Erythroblast (primary cell): Measurements from ENCODE around the gene GINS3.

Experiments used
- GATA1 ChIP-seq: IDR thresholded peaks from 2 replicates; pipeline ENCODE4 v1.6.1; 2011; ENCODE audit warnings: low read depth, mild to moderate bottlenecking, control low read depth, low read length, moderate library complexity
- POLR2A ChIP-seq: IDR thresholded peaks from 2 replicates; pipeline ENCODE4 v1.6.1; 2011; ENCODE audit warnings: mild to moderate bottlenecking, low read length

- TF ChIP-seq POLR2A (no peak), GATA1 (no peak)
These were observed 21.1 kb downstream of the GINS3 start for GRCh38 chr16:58413359-58413758.
